AG04450 (cell line): ENCODE results near the gene TICRR. TPM values are rescaled to one million over a fixed set of nuclear protein-coding genes. Genes with fewer than 3 reads are reported as not detected.

Experiments used
- CTCF ChIA-PET: fragments of 300-600, 350-600 bp; formaldehyde crosslinking; extraction: SDS; loops from one replicate; lab custom pipeline; 2022; ENCODE audit warnings: antibody characterized with exemption, inconsistent platforms; lab: Charles Lee
- POLR2A ChIA-PET: fragments of 350-600 bp; formaldehyde crosslinking; extraction: SDS; loops from one replicate; lab custom pipeline; 2021; ENCODE audit warnings: antibody characterized with exemption, inconsistent platforms; lab: Yijun Ruan, JAX
- DNase-seq: peaks from one replicate; pipeline ENCODE4 v3.0.0-alpha.2; 2011; ENCODE audit warnings: low read depth, low spot score
- H3K27ac ChIP-seq: one replicate; pipeline ENCODE4 v1.5.1; 2012; ENCODE audit warnings: low read depth, low read length, control low read depth
- H3K27me3 ChIP-seq: one replicate; pipeline ENCODE4 v1.6.0; 2012; ENCODE audit warnings: low read length; ENCODE audit not compliant: control insufficient read depth, insufficient read depth
- H3K4me3 ChIP-seq: 2 replicates; pipeline ENCODE4 v1.5.1; 2011; ENCODE audit warnings: mild to moderate bottlenecking, low read depth, low read length, control low read depth
- H3K9me3 ChIP-seq: 2 replicates; pipeline ENCODE4 v1.5.1; 2012; ENCODE audit warnings: low read length; ENCODE audit not compliant: control insufficient read depth, insufficient read depth
- CTCF ChIP-seq: IDR thresholded peaks from 2 replicates; pipeline ENCODE4 v1.5.1; 2011; ENCODE audit warnings: low read depth, low read length, control low read depth, inconsistent platforms
- polyA plus RNA-seq: library from polyadenylated mRNA; depleted of rRNA; stranded (reverse); fragments of >200 nt; gene quantifications from 2 replicates; pipeline ENCODE4 v1.2.3, GENCODE V29; 2011

TICRR gene
- polyA plus RNA-seq, 1 experiment, result 1.3 TPM

- ChIA-PET POLR2A (no interaction called here), CTCF (interaction anchor here (1.0 to 1.7 kb wide), 2 partner anchors 12 to 14 kb away, joined by 3 to 5 read pairs; no protein-coding TSS in a partner anchor)
- Histone ChIP-seq H3K9me3 (no peaks in the 10 kb centered on the region; the same call in 1 of the 2 replicates), H3K27ac (no peak overlapping the region), H3K27me3 (peaks cover 5% of the 10 kb centered on the region), H3K4me3 (no peak overlapping the region)
- DNase-seq, result no peak
- TF ChIP-seq CTCF, result no peak
These were observed 97.2 kb downstream of the TICRR start for GRCh38 chr15:89672221-89673164.

GRCh38 chr15:89673165-89673512 is 97.9 kb downstream of the TICRR start:
- peaks cover 5% of the 10 kb centered on the region for H3K27me3 ChIP-seq
- DNase-seq, result no peak
- CTCF ChIA-PET, result interaction anchor here (1.4 to 1.7 kb wide), 2 partner anchors 10 to 12 kb away, joined by 4 to 5 read pairs; no protein-coding TSS in a partner anchor
- H3K9me3 ChIP-seq, result no peaks in the 10 kb centered on the region; the same call in 1 of the 2 replicates
- H3K4me3 ChIP-seq, result no peak overlapping the region
- no peak overlapping the region for H3K27ac ChIP-seq
- POLR2A ChIA-PET, result no interaction called here
- TF ChIP-seq CTCF, result peak; percentile 33; the same call in 1 of the 2 replicates

- Histone ChIP-seq H3K4me3 (no peak overlapping the region), H3K27me3 (peaks cover 5% of the 10 kb centered on the region), H3K9me3 (no peaks in the 10 kb centered on the region; the same call in 1 of the 2 replicates), H3K27ac (no peak overlapping the region)
- POLR2A ChIA-PET, result interaction anchor here (0.6 kb wide), 1 partner anchor 17 kb away, joined by 6 read pairs; no protein-coding TSS in a partner anchor
- no peak for DNase-seq
- TF ChIP-seq CTCF, result no peak
- CTCF ChIA-PET, result interaction anchor here (0.7 to 1.4 kb wide), 3 partner anchors 8 to 103 kb away, joined by 4 to 9 read pairs (median 4); no protein-coding TSS in a partner anchor
These were observed 99.3 kb downstream of the TICRR start for GRCh38 chr15:89674526-89674925.

- H3K27ac ChIP-seq, result no peak overlapping the region
- ChIA-PET CTCF (interaction anchor here (0.6 kb wide), 1 partner anchor 32 kb away, joined by 9 read pairs; no protein-coding TSS in a partner anchor), POLR2A (interaction anchor here (0.6 kb wide), 1 partner anchor 574 kb away, joined by 8 read pairs; no protein-coding TSS in a partner anchor)
- TF ChIP-seq CTCF, result no peak
- peaks cover 5% of the 10 kb centered on the region for H3K27me3 ChIP-seq
- no peaks in the 10 kb centered on the region; the same call in 1 of the 2 replicates for H3K9me3 ChIP-seq
- DNase-seq, result no peak
- H3K4me3 ChIP-seq, result no peak overlapping the region
These were observed 100.3 kb downstream of the TICRR start for GRCh38 chr15:89675606-89676005.
